Stimulated activated CD4-positive, alpha-beta T cell treated with anti-CD3 and anti-CD28 coated beads, Interleukin-15, amount 100 ng/mL, for 24 hours (primary cell): ENCODE results near the gene DNAH17.
"Not testable (repeated sequence)": the region's sequence is repeated elsewhere in the genome, so short reads cannot be mapped to it uniquely, and the experiment has no call there.

ENCODE experiments used
- DNase-seq: peaks from one replicate; pipeline ENCODE4 v3.0.0-alpha.2; 2020

Gene DNAH17

DNA sequence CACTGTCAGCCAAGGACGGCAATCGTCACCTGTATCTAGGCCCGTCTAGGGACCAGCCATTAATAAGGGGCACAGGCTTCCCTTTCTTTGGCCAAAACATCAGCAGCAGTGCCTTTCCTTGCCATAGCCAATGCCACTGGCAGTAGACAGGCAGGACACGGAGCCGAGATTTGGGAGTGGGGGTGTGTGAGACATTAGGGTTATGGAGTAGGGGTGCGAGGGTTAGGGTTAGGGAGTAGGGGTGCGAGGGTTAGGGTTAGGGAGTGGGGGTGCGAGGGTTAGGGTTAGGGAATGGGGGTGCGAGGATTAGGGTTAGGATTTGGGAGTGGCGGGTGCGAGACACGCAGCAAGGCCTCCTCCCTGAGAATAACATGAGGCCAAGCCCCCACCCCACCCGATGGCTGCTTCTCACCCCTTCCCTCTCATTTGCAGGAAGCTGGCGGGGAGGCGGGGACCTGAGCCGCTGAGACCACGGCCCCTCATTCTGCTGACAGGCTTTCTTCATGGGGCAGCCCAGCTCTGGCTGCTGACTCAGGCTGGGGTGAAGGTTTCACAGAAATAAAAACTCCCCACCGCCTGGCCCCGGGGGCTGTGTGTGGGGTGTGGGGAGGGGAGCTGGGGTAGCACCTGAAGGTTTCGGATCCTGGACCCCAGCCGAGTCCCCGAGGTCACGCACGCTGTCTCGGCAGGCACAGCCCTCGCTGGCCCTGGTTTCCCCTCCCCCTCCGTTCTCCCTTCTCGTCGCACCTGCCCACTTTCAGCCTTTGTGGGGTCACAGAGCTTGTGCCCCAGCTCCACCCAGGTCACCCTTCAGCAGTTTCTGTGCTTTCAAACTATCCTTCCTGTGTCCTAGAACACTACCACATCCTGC, 104.9 kb downstream of the DNAH17 start:
- no peak for DNase-seq

DNA sequence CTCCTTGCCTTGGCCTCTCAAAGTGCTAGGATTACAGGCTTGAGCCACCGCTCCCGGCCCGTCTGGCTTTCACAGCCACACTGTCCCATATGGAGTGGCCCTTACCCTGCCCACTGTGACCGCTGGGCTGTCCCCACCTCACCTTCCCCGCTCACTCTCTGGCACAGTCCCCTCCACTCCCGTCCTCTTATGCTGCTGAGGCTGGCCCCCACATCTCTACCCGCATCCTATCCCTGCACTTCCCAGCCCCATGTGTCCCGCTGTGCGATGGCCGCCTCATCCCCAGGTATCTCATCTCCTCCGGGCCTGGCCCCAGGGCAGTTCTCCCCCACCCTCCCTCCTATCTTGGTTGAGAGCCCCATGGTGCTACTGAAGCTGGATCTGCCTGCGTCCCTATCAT, 105.6 kb downstream of the DNAH17 start:
- DNase-seq: no peak

DNA sequence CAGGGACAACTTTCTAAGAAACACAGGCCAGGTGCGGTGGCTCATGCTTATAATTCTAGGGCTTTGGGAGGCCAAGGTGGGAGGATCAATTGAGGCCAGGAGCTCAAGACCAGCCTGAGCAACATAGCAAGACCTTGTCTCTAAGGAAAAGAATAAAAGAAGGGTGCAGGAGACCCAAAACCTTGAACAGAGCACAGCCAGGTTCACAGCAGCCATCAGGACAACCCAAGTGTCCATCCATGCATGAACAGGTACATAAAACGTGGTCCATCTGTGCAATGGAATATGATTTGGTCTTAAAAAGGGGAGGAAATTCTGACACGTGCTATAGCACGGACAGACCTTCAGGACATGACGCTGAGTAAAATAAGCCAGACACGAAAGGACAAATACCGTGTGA, 107.8 kb downstream of the DNAH17 start:
- DNase-seq: no peak

DNA sequence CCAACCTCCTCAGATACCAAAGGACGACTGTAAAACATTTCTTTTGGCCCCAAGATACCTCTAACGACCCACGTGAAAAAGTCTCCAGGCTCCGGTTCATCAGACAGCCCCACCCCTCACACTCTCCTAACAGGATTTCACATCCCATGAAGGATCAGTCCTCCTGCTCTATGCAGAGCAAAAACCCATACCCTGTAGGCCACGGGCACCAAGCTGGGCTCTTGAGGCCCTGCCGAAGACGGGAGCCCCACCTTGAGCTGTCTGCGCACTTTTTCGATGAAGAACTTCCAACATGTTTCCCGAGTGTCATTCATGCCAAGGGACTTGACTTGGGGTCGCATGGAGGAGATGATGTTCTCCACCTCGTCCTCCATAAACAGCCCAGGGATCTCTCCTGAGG, 108.8 kb downstream of the DNAH17 start:
- no peak for DNase-seq

DNA sequence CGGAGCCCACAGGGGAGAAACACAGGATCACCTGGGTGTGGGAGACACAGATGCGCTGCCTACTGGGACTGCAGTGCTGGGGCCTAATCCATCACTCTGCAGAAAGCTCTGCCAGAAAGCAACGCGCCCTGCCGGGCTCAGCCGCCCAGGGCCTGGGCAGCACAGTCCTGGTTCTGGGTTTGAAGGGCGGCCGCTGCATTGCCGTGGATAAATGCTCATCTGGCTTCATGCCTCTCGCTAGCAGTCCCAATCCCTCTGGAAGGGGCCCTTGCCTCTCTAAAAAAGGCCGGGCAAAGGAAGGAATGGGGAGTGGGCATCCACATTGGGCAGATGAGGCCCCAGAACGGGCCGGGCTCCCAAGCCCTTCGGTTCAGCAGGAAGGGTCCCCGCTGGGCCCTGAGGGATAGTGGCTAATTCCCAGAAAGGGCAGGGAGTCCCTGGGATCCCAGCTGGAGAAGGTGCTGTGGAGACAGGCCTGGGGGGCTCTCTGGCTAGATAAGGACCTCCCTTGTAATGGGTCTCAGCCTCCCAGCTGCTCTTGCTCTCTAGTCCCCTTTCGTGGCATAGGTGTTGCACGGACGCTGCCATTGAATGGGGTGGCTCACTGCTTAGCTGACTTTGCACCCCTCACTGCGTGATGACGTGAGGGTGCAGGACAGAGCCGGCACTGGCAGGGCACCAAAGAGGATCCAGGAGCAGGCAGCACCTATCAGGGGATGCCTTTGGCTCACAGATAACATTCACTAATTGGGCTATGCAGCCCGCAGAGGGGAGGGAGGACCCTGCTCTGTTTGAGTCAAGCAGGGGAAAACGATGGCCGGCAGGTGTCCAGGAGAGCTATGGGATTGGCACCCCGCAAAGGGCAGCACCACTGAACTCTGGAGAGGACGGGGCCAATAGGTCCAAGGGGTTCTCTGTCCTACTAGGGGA, 110.1 kb downstream of the DNAH17 start:
- DNase-seq: no peak

DNA sequence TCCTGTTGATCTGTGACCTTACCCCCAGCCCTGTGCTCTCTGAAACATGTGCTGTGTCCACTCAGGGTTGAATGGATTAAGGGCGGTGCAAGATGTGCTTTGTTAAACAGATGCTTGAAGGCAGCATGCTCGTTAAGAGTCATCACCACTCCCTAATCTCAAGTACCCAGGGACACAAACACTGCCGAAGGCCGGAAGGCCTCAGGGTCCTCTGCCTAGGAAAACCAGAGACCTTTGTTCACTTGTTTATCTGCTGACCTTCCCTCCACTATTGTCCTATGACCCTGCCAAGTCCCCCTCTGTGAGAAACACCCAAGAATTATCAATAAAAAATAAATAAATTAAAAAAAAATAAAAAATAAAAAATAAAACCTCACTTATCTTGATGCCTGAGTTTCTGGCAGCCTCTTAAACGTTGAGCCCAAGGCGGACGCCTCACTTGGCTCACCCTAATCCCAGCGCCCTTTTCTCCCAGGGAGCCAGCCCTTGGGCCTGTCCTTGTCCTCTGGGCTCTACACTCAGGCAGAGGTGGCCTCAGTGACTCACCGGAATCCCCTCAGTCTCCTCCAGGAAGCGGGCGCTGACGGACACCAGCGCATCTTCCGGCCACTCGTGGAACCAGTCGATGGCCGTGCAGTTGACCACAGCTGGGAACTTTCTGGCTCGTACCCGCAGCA, 110.9 kb downstream of the DNAH17 start:
- not testable (repeated sequence) for DNase-seq

DNA sequence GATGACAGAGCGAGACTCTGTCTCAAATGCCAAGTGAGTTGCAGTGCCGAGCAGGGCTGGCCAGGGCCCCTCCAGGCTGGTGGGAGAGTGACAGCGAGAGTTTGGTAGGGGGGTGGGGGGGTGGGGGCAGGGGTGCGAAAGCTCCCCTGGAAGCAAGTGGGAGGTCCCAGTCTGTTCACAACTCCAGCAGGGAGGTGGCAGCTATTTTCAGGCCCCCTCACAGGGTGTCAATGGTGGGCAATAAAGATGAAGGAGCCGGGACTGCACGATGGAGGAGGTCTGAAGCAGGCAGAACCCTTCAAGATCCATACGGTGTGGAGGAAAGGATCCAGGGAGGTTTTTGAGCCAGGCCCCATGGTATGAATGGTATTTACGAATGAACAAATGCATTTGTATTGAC, 115.0 kb downstream of the DNAH17 start:
- no peak for DNase-seq

DNA sequence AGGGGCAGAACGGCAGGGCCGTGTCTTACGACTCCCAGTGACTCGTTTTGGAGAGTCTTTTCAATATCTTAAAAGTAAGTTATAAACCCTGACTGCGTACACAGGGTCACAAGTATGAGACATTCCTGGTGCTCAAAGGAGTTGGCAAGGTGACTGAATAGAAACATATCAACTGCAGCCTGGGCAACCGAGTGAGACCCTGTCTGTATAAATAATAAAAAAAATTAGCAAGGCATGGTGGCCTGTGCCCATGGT, 115.5 kb downstream of the DNAH17 start:
- DNase-seq: no peak

DNA sequence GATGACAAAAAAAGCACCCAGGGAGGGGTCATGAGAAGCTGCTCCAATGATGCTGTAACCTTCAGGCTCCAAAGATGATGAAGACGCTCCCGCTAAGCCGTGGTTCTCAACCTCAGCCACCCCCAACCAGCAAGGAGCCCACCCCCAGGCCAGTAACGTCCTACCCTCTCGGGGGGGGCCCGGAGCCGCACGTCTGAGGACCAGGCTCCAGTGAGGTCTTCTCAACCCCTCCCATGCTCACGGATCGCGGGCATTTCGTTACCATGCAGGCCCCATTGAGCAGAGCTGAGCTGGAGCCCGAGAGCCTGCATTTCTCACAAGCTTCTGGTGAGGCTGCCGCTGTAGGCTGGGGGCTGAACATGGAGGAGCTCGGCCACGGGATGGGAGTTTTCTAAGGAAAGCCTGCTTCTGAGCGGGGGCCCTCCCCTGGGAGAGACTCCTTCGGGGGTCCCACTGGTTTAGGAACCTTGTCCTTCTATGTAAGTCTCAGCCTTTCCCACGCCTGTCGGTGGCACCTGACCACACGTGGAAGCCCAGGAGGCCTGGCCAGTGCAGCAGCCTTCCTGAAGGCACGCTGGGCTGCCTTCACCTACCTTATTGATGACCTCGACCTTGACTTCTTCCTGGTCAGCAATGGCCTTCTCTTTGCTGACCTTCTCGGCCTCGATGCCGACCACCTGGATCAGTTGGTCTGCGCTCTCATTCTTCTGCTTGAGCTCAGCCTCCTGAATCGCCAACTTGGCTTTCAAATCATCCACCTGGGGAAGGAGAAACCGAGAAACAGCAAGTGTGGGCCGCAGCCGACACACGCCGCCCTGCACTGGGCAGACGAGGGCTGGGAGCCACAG, 116.0 kb downstream of the DNAH17 start:
- DNase-seq: no peak

DNA sequence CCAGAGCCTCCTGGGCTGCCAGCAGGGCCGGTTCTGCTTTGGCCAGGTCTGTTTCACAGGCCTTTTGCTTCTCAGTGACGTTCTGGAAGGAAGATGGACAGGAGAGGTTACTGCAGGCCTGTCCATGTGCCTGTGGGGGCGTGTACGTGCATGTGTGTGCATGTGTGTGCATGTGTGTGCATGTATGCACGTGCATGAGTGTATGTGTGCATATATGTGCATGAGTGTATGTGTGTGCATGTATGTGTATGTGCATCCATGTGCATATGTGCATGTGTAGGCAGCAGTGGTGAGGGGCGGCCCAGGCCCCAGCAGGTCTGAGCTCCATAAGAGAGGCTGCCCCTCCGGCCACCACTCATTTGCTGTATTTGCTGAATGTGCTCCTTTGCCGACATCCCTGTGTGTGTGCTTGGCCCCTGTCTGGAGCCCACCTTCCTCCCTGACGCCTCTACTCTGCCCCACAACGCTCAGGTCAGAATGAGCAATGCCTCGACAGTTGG, 117.0 kb downstream of the DNAH17 start:
- no peak for DNase-seq

DNA sequence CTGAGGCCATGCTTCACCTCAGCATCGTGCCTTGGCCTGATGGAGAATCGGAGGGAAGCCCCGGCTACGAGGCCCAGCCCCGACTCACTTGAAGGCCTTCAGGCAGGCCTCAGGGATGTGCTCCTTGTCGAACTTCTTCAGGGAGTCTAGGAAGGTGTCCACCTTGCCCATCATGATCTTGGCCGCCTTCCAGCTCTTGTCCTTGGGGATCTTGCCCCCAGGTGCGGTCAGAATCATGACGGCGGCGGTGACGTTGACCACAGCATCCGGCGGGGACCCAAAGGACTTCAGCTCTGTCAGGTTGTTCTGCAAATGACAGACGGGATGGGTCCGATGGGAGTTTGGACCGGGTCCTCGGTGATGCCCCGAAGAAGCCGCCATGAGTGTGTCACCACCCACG, 117.5 kb downstream of the DNAH17 start:
- DNase-seq: no peak

DNA sequence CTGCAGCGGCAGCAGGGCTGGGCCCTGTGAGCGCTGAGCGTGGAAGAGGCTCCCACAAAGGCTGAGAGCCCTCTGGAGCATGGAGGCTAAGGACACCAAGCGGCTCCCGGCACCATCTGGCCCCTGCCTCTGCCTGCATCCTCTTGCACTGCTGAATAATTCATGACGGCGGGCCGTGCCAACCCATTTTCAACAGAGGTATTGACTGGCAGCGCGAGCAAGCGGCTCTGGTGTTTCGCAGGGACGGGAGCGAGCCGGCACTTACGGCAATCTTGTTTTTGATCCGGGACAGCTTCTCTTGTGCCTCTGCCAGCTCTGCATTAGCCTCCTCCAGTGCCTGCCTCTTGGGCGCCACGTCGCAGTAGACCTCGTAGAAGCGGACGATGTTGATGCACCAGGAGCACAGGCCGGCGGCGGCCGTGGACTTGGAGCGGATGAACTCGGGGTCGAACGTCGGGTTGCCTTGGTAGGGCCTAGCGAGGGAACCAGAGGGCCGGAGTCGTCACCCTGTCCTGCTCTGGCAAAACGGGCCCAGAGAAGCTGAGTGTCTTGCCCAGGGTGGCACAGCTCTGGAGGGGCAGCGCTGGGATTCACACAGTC, 118.4 kb downstream of the DNAH17 start:
- DNase-seq: no peak

DNA sequence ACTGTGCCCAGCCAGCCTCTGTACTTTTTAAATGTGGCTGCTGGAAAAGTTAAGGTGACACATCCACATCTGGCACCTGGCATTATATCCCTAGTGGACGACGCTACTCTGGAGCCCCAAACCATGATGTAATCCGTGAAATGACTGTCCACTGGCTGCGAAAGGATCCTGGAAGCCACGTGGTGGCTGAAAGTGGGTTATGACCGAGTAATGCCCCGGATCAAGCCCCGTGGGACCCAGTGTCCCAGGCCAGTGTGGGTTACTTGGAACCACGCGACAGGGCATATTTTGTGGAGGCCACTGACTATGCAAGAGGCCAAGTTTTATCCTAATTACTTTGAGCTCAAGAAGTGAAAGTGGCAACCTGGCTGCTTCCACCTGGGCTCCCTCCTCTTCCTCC, 119.1 kb downstream of the DNAH17 start:
- no peak for DNase-seq

DNA sequence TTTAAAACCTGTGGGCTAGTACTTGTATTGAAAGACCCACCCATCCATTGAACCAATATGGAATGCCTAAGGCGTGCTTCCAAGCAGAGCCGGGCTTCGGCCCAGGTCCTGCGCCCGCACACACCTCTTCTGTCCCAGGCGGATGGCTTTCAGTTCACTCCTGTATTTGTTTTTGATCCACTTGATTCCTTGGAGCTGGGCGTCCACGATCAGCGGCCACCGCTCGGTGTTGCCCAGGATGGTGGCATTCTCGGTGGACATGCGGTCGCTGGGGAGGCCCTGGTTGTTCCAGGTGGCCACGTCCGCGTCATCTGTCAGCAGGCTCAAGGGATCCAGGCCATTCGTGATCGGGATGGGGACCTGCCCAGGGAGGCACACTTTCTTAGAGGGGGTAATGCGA, 122.8 kb downstream of the DNAH17 start:
- no peak for DNase-seq

DNA sequence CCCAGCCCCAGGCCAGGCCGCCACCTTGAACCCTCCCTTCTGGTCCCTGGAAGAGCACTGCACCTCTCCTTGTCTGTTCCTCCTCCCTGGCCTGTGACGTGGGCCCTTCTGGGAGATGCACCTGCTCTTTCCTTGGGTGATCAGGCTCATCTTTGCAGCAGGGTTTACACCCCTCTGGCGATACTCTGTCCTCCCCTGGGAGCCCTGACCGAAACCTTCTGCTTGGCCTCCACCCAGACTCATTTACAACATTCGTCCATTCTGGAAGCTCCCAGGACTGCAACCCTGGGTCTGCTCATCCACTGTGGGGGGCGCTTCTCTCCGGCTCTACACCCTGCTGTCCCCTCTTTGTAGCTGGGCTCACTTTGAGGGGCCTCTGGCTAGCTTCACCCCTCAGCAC, 125.4 kb downstream of the DNAH17 start:
- no peak for DNase-seq

DNA sequence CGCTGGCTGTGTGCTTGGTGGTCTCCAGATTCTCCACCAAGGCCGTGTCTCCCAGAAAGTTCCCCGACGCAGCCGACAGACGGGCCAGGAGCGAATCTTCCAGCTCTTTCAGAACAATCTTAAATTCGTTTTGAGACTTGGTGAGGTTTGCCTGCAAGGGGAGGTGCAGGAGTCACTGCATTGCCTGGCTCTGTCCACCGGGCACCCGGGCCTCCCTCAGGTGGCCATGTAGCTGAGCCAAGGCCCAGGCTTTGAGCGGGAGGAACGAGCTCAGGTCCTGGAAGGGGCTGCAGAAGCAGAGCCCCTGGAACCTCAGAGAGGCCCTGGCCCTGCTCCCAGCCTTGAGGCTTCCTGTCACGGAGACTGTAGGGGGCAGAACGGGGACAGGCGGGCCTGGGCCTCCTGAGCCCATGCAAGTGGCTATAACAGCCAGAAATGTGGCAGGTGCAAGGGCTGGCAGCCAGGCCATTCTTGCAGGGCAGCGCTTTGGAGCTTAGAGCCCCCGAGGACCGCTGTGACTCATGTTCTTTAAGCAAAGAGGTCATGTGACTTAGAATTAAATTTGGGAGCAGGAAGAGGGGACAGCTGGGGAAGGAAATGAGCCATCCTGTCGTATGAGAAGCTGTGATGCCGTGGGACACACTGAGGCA, 126.4 kb downstream of the DNAH17 start:
- no peak for DNase-seq

DNA sequence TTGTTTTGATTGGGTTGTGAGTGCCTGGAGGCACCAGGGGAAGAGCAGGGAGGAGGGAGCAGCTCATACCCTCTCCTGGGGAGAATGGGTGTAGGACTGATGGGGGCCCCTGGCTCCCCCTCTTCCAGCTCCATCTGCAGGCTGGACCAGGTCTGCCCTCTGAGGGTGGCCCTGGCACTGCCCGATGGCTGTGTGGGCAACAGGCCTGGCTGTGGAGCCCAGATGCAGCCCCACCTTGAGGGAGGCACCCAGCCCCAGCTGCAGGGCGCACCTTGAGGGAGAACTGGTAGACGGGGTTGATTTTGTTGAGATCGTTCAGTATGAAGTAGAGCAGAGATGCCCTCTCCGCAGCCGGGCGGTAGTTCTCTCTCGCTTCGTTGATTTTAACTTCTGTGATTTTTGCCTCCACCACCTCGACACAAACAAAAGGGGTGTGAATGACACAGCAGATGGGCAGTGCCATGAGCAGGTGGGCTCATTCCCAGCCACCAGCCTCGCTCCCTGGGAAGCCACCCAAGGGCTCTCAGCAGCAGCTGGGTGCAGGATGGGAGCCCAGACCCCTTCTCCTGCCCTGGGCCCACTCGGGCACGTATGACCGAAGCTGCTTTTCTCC, 127.1 kb downstream of the DNAH17 start:
- no peak for DNase-seq

DNA sequence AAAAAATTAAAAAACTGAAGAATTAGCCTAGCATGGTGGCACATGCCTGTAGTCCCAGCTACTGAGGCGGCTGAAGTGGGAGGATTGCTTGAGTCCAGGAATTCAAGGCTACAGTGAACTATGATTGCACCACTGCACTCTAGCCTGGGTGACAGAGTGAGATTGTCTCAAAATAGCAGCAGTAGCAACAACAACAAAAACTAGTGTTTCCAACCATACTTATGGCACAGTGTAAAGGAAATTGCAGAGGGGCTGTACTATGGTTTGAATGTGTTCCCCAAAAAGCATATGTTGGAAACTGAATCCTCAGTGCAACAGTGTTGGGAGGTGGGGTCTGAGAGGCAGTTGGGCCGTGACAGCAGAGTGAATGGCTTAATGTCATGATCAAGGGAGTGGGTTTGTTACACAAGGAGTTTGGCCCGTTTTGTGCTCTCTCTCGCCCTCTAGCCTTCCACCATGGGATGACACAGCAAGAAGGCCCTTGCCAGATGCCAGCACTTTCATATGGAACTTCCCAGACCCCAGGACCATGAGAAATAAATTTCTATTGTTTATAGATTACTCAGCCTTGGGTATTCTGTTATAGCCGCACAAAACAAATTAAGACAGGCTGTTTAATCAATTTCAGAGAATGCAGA, 128.7 kb downstream of the DNAH17 start:
- DNase-seq: no peak

DNA sequence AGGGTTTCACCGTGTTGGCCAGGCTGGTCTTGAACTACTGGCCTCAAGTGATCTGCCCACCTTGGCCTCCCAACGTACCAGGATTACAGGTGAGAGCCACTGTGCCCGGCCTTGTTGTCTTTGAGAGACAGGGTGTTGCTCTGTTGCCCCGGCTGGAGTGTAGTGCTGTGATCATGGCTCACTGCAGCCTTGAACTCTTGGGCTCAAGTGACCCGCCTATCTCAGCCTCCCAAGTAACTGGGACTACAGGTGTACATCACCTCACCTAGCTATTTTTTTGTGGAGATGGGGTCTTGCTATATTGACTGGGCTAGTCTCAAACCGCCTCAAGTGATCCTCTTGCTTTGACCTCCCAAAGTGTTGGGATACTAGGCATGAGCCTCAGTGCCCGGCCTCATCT, 130.4 kb downstream of the DNAH17 start:
- DNase-seq: no peak

DNA sequence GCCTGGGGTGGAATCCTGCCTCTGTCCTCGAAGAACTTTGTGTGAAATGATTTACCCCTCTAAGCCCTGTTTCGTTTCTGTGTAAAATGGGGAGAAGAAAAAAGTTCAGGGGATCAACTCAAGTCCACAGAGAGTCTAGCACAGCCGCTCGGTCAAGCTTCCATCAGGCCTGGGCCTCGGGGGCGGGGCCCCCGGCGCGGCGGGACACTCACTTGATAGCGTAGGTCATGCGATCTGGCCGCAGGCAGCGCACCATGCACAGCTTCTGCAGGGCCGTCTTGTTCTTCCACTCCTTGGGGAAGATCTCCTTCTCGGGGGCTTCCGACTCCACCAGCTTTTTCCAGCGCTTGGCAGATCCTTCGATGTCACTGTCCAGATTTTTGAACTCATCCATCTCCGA, 132.8 kb downstream of the DNAH17 start:
- DNase-seq: no peak
